Neural cell (in vitro differentiated cells): ENCODE data around the gene DTX3L. TPM values are rescaled to one million over a fixed set of nuclear protein-coding genes. Genes with fewer than 3 reads are reported as not detected.

Experiments used
- H2AFZ ChIP-seq: fragments of 200-600, 300-800 bp; sonication (generic), shearing (Covaris generic); 2 replicates; pipeline ENCODE4 v1.6.0; 2014; ENCODE audit warnings: low read depth, mild to moderate bottlenecking, antibody characterized with exemption, low read length, moderate library complexity
- H3F3A ChIP-seq: fragments of 200-600 bp; shearing (Covaris generic); 2 replicates; pipeline ENCODE4 v1.6.1; 2016; ENCODE audit warnings: mild to moderate bottlenecking, moderate library complexity, mixed read lengths, antibody characterized with exemption, low read length; ENCODE audit not compliant: insufficient read depth, poor library complexity, severe bottlenecking
- H3K27ac ChIP-seq: fragments of 200-600, 300-800 bp; sonication (generic), shearing (Covaris generic); 2 replicates; pipeline ENCODE4 v1.5.1; 2014; ENCODE audit warnings: mild to moderate bottlenecking, low read length, moderate library complexity
- H3K27me3 ChIP-seq: fragments of 300-800, 200-600 bp; sonication (generic), shearing (Covaris generic); 2 replicates; pipeline ENCODE4 v1.6.0; 2014; ENCODE audit warnings: mild to moderate bottlenecking, low read depth, low read length, moderate library complexity; ENCODE audit not compliant: insufficient read depth
- H3K36me3 ChIP-seq: fragments of 300-800, 200-600 bp; sonication (generic), shearing (Covaris generic); 2 replicates; pipeline ENCODE4 v1.5.1; 2014; ENCODE audit warnings: mild to moderate bottlenecking, antibody characterized with exemption, low read length, moderate library complexity; ENCODE audit not compliant: insufficient read depth
- H3K4me2 ChIP-seq: fragments of 300-800, 200-600 bp; sonication (generic), shearing (Covaris generic); 2 replicates; pipeline ENCODE4 v1.6.0; 2014; ENCODE audit warnings: mild to moderate bottlenecking, low read length
- H3K4me3 ChIP-seq: fragments of 300-800, 200-600 bp; sonication (generic), shearing (Covaris generic); 2 replicates; pipeline ENCODE4 v1.5.1; 2014; ENCODE audit warnings: mild to moderate bottlenecking, low read length, moderate library complexity
- H3K79me2 ChIP-seq: fragments of 200-600 bp; shearing (Covaris generic); replicated peaks from 2 replicates; pipeline ENCODE4 v1.6.0; 2014; ENCODE audit warnings: mild to moderate bottlenecking, low read length, moderate library complexity; ENCODE audit not compliant: insufficient read depth
- H3K9ac ChIP-seq: fragments of 300-800, 200-600 bp; sonication (generic), shearing (Covaris generic); 2 replicates; pipeline ENCODE4 v1.6.1; 2016; ENCODE audit warnings: mild to moderate bottlenecking, low read length, mixed read lengths
- H3K9me2 ChIP-seq: fragments of 200-600 bp; shearing (Covaris generic); 2 replicates; pipeline ENCODE4 v1.6.1; 2016; ENCODE audit warnings: mild to moderate bottlenecking, low read length, mixed read lengths; ENCODE audit not compliant: insufficient read depth
- H3K9me3 ChIP-seq: fragments of 200-600, 300-800 bp; sonication (generic), shearing (Covaris generic); 2 replicates; pipeline ENCODE4 v1.6.1; 2016; ENCODE audit warnings: mild to moderate bottlenecking, mixed run types, low read length, moderate library complexity, mixed read lengths
- H4K20me1 ChIP-seq: fragments of 200-600 bp; shearing (Covaris generic); 2 replicates; pipeline ENCODE4 v1.6.1; 2016; ENCODE audit warnings: mild to moderate bottlenecking, mixed run types; ENCODE audit not compliant: insufficient read depth
- RAD21 ChIP-seq: fragments of 450-650 bp; conservative IDR thresholded peaks from 2 replicates; pipeline ENCODE4 v1.6.1; 2014; ENCODE audit warnings: antibody characterized with exemption, mild to moderate bottlenecking, moderate library complexity
- SMC3 ChIP-seq: fragments of 450-650 bp; conservative IDR thresholded peaks from 2 replicates; pipeline ENCODE4 v1.6.1; 2014; ENCODE audit warnings: antibody characterized with exemption, mild to moderate bottlenecking, moderate library complexity; ENCODE audit not compliant: poor library complexity
- polyA plus RNA-seq: library from polyadenylated mRNA; depleted of rRNA; stranded (reverse); fragments of >200 nt; gene quantifications from 2 replicates; pipeline ENCODE4 v1.2.3, GENCODE V29; 2014
- TF ChIP-seq, protein P1 (sequence below): IDR thresholded peaks from 2 replicates; pipeline ENCODE4 v1.6.1; 2012; ENCODE audit warnings: borderline replicate concordance
- TF ChIP-seq, protein P2 (sequence below): fragments of 450-650 bp; IDR thresholded peaks from 2 replicates; pipeline ENCODE4 v1.5.1; 2014; ENCODE audit warnings: antibody characterized with exemption, mild to moderate bottlenecking, moderate library complexity; ENCODE audit not compliant: poor library complexity, severe bottlenecking

The DTX3L gene
- polyA plus RNA-seq, 1 donor from 2014 or later, result not detected

GRCh38 chr3:122609798-122610559 is 45.8 kb downstream of the DTX3L start:
- Histone ChIP-seq H3K27me3 (no peaks in the 10 kb centered on the region), H3F3A (no peaks in the 10 kb centered on the region), H3K79me2 (no peaks in the 10 kb centered on the region), H4K20me1 (no peaks in the 10 kb centered on the region), H3K9me3 (no peaks in the 10 kb centered on the region), H3K27ac (no peak overlapping the region), H3K9me2 (no peaks in the 10 kb centered on the region), H3K4me2 (no peak overlapping the region), H3K4me3 (no peak overlapping the region), H2AFZ (no peak overlapping the region), H3K9ac (no peak overlapping the region), H3K36me3 (no peaks in the 10 kb centered on the region)
- TF ChIP-seq, protein P1, sequence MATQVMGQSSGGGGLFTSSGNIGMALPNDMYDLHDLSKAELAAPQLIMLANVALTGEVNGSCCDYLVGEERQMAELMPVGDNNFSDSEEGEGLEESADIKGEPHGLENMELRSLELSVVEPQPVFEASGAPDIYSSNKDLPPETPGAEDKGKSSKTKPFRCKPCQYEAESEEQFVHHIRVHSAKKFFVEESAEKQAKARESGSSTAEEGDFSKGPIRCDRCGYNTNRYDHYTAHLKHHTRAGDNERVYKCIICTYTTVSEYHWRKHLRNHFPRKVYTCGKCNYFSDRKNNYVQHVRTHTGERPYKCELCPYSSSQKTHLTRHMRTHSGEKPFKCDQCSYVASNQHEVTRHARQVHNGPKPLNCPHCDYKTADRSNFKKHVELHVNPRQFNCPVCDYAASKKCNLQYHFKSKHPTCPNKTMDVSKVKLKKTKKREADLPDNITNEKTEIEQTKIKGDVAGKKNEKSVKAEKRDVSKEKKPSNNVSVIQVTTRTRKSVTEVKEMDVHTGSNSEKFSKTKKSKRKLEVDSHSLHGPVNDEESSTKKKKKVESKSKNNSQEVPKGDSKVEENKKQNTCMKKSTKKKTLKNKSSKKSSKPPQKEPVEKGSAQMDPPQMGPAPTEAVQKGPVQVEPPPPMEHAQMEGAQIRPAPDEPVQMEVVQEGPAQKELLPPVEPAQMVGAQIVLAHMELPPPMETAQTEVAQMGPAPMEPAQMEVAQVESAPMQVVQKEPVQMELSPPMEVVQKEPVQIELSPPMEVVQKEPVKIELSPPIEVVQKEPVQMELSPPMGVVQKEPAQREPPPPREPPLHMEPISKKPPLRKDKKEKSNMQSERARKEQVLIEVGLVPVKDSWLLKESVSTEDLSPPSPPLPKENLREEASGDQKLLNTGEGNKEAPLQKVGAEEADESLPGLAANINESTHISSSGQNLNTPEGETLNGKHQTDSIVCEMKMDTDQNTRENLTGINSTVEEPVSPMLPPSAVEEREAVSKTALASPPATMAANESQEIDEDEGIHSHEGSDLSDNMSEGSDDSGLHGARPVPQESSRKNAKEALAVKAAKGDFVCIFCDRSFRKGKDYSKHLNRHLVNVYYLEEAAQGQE, result no peak

DNA sequence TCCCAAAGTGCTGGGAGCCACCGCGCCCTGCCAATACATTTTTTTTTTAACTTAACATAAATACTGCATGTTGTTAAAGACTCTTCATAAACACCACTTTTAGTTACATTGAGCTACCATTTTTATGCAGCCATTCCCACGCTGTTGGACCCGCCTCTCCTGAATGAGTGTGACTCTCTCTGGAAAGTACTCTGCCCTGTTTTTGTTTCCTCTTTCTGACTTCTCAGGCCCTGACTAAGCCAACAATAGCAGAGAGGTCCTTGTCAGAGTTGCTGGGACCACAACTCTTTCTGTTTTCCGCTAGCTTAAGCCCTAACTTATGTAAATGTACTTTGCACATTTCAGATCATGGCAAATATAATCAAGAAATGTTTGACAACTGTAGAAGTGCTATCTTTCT is 48.6 kb downstream of the DTX3L start:
- Histone ChIP-seq H2AFZ (no peak overlapping the region), H3F3A (no peaks in the 10 kb centered on the region), H3K79me2 (no peaks in the 10 kb centered on the region), H3K9ac (no peak overlapping the region), H3K9me2 (no peaks in the 10 kb centered on the region), H3K9me3 (no peaks in the 10 kb centered on the region), H3K4me2 (no peak overlapping the region), H3K36me3 (no peaks in the 10 kb centered on the region), H4K20me1 (no peaks in the 10 kb centered on the region), H3K4me3 (no peak overlapping the region), H3K27me3 (no peaks in the 10 kb centered on the region), H3K27ac (no peak overlapping the region)
- TF ChIP-seq SMC3 (no peak), RAD21 (no peak)
- TF ChIP-seq, protein P2, sequence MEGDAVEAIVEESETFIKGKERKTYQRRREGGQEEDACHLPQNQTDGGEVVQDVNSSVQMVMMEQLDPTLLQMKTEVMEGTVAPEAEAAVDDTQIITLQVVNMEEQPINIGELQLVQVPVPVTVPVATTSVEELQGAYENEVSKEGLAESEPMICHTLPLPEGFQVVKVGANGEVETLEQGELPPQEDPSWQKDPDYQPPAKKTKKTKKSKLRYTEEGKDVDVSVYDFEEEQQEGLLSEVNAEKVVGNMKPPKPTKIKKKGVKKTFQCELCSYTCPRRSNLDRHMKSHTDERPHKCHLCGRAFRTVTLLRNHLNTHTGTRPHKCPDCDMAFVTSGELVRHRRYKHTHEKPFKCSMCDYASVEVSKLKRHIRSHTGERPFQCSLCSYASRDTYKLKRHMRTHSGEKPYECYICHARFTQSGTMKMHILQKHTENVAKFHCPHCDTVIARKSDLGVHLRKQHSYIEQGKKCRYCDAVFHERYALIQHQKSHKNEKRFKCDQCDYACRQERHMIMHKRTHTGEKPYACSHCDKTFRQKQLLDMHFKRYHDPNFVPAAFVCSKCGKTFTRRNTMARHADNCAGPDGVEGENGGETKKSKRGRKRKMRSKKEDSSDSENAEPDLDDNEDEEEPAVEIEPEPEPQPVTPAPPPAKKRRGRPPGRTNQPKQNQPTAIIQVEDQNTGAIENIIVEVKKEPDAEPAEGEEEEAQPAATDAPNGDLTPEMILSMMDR, result no peak
- TF ChIP-seq, protein P1, result no peak
